CD8-positive, alpha-beta memory T cell (primary cell): Measurements from ENCODE around the gene PAX9. TPM values are rescaled to one million over a fixed set of nuclear protein-coding genes. Genes with fewer than 3 reads are reported as not detected.

Experiments used
- CTCF ChIA-PET: fragments of 350-600 bp; sonication (Branson Sonifier 250); formaldehyde crosslinking; loops from one replicate; lab custom pipeline; 2021; ENCODE audit warnings: antibody characterized with exemption; lab: Charles Lee
- POLR2A ChIA-PET: fragments of 350-600 bp; sonication (Branson Sonifier 250); formaldehyde crosslinking; loops from one replicate; lab custom pipeline; 2021; ENCODE audit warnings: antibody characterized with exemption; lab: Charles Lee
- DNase-seq, 5 donors: peaks; one replicate each; pipeline versions ENCODE4 v3.0.0 to v3.0.0-alpha.2; 2020 to 2022; ENCODE audit warnings: mixed read lengths in 1 of 5
- H3K27ac ChIP-seq: one replicate; pipeline ENCODE4 v1.7.0; 2013; ENCODE audit warnings: low read depth, mild to moderate bottlenecking, low read length, moderate library complexity
- H3K27me3 ChIP-seq: 2 replicates; pipeline ENCODE4 v1.7.0; 2013; ENCODE audit warnings: low read length, mild to moderate bottlenecking; ENCODE audit not compliant: insufficient read depth, poor library complexity, severe bottlenecking
- H3K36me3 ChIP-seq: 2 replicates; pipeline ENCODE4 v1.7.0; 2013; ENCODE audit warnings: mild to moderate bottlenecking, low read length, moderate library complexity; ENCODE audit not compliant: insufficient read depth
- H3K4me1 ChIP-seq: 2 replicates; pipeline ENCODE4 v1.7.0; 2013; ENCODE audit warnings: mild to moderate bottlenecking, low read length, moderate library complexity; ENCODE audit not compliant: insufficient read depth
- H3K4me3 ChIP-seq: 2 replicates; pipeline ENCODE4 v1.7.0; 2013; ENCODE audit warnings: mild to moderate bottlenecking, low read length
- H3K9me3 ChIP-seq: 2 replicates; pipeline ENCODE4 v1.7.0; 2013; ENCODE audit warnings: mild to moderate bottlenecking, low read length
- H3K27ac Mint-ChIP-seq, 8 donors: one replicate each; pipeline ENCODE4 v1.8.0; 2020 to 2021; ENCODE audit warnings: mixed read lengths in 8 of 8, mild to moderate bottlenecking in 6 of 8, inconsistent platforms in 3 of 8, moderate library complexity in 3 of 8
- H3K27me3 Mint-ChIP-seq, 2 donors: one replicate each; pipeline ENCODE4 v1.8.0; 2020 to 2021; ENCODE audit warnings: mixed read lengths in 2 of 2, mild to moderate bottlenecking in 1 of 2, moderate library complexity in 1 of 2
- H3K36me3 Mint-ChIP-seq, 3 donors: one replicate each; pipeline ENCODE4 v1.8.0; 2020 to 2021; ENCODE audit warnings: mixed read lengths in 3 of 3, inconsistent platforms in 1 of 3, mild to moderate bottlenecking in 1 of 3
- H3K4me1 Mint-ChIP-seq, 3 donors: one replicate each; pipeline ENCODE4 v1.8.0; 2020 to 2021; ENCODE audit warnings: mixed read lengths in 3 of 3, inconsistent platforms in 1 of 3, mild to moderate bottlenecking in 1 of 3
- H3K4me3 Mint-ChIP-seq, 7 donors: one replicate each; pipeline ENCODE4 v1.8.0; 2020 to 2021; ENCODE audit warnings: mixed read lengths in 7 of 7, mild to moderate bottlenecking in 6 of 7, moderate library complexity in 4 of 7, inconsistent platforms in 2 of 7
- H3K9me3 Mint-ChIP-seq, 5 donors: one replicate each; pipeline ENCODE4 v1.8.0; 2020 to 2022; ENCODE audit warnings: mixed read lengths in 5 of 5, mild to moderate bottlenecking in 3 of 5, moderate library complexity in 2 of 5, inconsistent platforms in 1 of 5
- polyA plus RNA-seq: library from polyadenylated mRNA; unstranded; fragments of 300-500 nt; fragmentation: Illumina TruSeq; gene quantifications from one replicate; pipeline ENCODE4 v1.2.3, GENCODE V29; 2021
- total RNA-seq, 2 experiments: library from RNA; stranded (reverse); gene quantifications; one replicate each; pipeline ENCODE4 v1.2.3, GENCODE V29; 2021

PAX9 gene
- total and polyA plus RNA-seq, 3 experiments from 2014 or later = not detected

DNA sequence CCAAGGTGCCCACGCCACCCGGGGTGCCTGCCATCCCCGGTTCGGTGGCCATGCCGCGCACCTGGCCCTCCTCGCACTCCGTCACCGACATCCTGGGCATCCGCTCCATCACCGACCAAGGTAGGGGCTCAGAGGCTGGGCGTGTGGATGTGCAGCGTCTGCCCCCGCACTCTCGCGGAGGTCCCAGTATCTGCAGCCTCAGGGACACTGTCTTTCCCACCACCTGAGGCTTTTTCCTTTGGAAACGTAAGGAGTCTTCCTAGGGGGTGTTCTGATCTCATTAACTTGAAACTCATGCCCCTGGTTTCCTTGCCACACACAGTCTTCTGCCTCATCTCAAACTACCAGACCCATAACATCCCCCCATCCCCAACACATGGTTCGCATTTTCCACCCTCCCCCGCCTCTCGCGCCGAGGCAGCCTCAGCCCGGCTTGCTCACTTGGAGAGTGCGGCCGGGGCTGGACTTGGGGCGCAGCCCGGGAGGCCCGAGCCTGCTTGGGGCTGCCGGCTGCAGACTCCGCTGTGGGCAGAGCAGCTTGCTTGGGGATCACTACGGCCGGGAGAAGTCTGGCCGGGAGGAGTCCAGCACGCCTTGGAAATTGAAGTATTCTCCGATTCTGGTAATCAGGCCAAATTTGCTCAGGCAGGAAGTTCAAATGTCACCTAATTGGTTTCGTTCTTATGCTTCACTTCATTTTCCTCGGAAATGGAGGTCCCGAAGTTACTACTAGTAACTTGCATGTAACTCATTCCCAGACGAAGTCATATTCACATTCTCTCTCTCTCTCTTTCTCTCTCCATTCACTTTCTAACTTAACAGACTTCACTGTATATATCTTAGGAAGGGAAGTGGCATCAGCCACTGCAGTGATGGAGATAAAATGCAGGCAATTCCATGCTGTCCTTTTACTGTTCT, 2.0 kb downstream of the PAX9 start:
- H3K27ac Mint-ChIP-seq = no peak overlapping the region
- CTCF ChIA-PET = no interaction called here

DNA sequence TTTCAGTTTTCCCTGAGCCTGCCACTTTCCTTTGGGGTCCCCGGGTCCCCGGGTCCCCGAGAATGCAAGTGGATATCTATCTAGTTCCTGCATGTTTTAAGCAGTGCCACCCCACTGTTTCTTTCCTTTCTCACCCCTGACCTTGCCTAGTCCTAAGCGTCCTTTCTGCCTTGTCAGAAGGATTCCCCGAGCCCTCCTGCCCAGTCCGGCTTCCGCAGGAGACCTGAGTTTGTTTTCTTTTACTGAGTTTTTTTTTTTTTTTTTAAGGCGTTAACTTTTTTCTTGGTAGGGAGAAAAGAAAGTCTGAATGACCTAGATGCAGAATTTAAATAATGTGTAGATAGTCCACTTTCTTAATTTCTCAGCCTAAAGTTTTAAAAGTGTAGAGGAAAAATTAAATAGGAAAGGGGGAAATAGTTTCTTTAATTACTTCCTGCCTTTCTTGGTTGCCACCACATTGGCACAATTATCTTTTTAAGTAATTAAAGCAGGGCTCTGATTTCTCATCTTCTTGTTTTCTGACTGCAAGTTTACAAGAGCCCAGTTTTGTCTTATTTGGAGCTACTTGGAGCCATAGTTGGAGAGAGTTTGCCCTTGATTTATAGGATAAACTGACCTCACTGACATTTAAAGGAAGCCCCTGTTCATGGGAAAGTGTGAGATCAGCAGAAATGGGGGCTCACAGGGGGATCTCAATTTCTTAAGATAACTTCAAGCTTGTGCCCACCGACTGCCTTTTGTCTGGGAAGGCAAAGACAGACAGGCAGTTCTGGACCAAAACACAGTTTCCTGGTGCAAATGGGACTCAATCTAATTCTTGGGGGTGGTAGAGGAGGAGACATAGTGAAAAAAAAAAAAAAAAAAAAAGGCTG, 2.9 kb downstream of the PAX9 start:
- H3K36me3 ChIP-seq = no peaks in the 10 kb centered on the region
- Mint-ChIP-seq H3K36me3 (peaks cover 0 to 4% (median 0%) of the 10 kb centered on the region in 3 donors), H3K4me3 (peak overlapping the region in 2 of 7 donors; percentile 23 to 35), H3K27ac (no peak overlapping the region), H3K9me3 (peaks cover 0 to 33% (median 14%) of the 10 kb centered on the region in 5 donors), H3K4me1 (peaks cover 18 to 40% (median 22%) of the 10 kb centered on the region in 3 donors), H3K27me3 (peaks cover 57 to 76% of the 10 kb centered on the region in 2 donors)
- no peak for DNase-seq
- ChIA-PET POLR2A (no interaction called here), CTCF (no interaction called here)
- H3K4me1 ChIP-seq = peaks cover 7% of the 10 kb centered on the region
- H3K27me3 ChIP-seq = peaks cover 29% of the 10 kb centered on the region
- no peak overlapping the region for H3K4me3 ChIP-seq
- H3K27ac ChIP-seq = no peak overlapping the region
- no peaks in the 10 kb centered on the region for H3K9me3 ChIP-seq

More for the DNA sequence above, 2.0 kb downstream of the PAX9 start:
- no peak for DNase-seq
- Histone ChIP-seq H3K27me3 (peaks cover 29% of the 10 kb centered on the region), H3K4me3 (no peak overlapping the region), H3K27ac (no peak overlapping the region), H3K36me3 (no peaks in the 10 kb centered on the region), H3K4me1 (peaks cover 7% of the 10 kb centered on the region), H3K9me3 (no peaks in the 10 kb centered on the region)
- H3K36me3 Mint-ChIP-seq = peaks cover 0 to 4% (median 0%) of the 10 kb centered on the region in 3 donors
- peaks cover 18 to 48% (median 27%) of the 10 kb centered on the region in 3 donors for H3K4me1 Mint-ChIP-seq
- peak overlapping the region in 4 of 7 donors; percentile 11 to 39 (median 36) for H3K4me3 Mint-ChIP-seq
- peaks cover 0 to 38% (median 17%) of the 10 kb centered on the region in 5 donors for H3K9me3 Mint-ChIP-seq
- H3K27me3 Mint-ChIP-seq = peaks cover 66 to 81% of the 10 kb centered on the region in 2 donors
- POLR2A ChIA-PET = no interaction called here

DNA sequence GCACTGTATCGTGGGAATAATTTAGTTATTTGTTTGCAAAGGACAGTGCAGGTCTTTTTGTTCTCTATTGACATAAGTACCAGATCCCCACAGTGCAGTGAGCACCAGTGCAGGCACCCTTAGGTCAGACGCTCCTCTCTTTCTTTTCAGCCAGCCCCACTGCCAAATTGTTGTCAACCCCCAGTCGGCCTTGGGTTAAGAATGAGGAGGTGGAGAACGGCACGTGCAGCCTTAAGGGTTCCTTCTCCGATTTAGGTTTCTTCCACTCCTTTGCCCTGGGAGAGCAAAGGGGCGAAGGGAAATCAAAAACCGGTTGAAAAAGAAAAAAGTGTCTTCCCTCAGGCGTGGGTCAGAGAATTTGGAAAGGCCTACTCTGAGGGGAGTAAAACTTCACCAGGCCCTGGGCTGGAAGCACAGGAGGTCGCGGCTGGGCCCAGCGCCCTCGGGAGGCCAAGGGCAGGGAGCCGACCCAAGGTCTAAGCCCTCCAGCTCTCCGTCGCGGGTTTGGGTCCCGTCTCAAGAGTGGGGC, 4.3 kb downstream of the PAX9 start:
- Histone ChIP-seq H3K36me3 (no peaks in the 10 kb centered on the region), H3K27me3 (peaks cover 29% of the 10 kb centered on the region), H3K4me1 (peaks cover 7% of the 10 kb centered on the region), H3K4me3 (no peak overlapping the region), H3K27ac (no peak overlapping the region), H3K9me3 (no peaks in the 10 kb centered on the region)
- H3K27me3 Mint-ChIP-seq = peaks cover 45 to 64% of the 10 kb centered on the region in 2 donors
- H3K4me1 Mint-ChIP-seq = peaks cover 18 to 38% (median 22%) of the 10 kb centered on the region in 3 donors
- CTCF ChIA-PET = no interaction called here
- no peak for DNase-seq
- no peak overlapping the region for H3K4me3 Mint-ChIP-seq
- peaks cover 0 to 23% (median 14%) of the 10 kb centered on the region in 5 donors for H3K9me3 Mint-ChIP-seq
- H3K27ac Mint-ChIP-seq = no peak overlapping the region
- POLR2A ChIA-PET = no interaction called here
- peaks cover 0 to 4% (median 0%) of the 10 kb centered on the region in 3 donors for H3K36me3 Mint-ChIP-seq

DNA sequence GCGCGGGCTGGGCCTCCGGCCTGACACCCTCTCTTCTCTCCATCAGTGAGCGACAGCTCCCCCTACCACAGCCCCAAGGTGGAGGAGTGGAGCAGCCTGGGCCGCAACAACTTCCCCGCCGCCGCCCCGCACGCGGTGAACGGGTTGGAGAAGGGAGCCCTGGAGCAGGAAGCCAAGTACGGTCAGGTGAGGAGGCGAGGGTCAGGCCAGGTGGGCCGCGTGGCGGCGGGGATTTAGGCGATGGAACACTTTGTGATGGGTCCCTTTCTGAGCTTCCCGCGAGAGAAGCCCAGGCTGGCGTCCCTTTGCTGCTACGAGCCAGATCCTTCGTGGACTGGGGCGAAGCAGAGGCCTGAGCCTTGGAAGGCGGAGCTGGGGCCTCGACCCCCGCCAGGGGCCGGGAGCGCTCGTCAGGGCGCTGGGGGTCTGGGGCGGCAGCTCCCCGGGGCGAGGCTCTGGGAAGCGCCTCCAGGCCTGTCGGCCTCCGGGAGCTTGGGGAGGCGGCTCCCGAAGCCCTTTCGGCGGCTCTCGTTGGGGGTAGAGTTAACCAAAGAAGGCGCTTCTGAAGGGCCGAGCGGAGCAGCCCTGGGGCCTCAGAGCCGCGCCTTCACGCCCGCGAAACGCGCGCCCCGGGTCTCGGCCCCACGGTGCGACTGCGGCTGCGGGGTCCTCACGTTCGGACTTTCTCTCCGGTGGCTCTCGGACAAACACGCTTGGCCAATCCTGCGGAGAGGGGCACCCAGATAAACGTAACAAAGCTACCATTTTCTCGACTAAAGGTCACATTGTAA, 5.0 kb downstream of the PAX9 start:
- Mint-ChIP-seq H3K9me3 (peaks cover 0 to 17% (median 14%) of the 10 kb centered on the region in 5 donors), H3K4me3 (no peak overlapping the region), H3K27me3 (peaks cover 40 to 61% of the 10 kb centered on the region in 2 donors), H3K27ac (no peak overlapping the region), H3K36me3 (peaks cover 0 to 4% (median 0%) of the 10 kb centered on the region in 3 donors), H3K4me1 (peaks cover 15 to 33% (median 17%) of the 10 kb centered on the region in 3 donors)
- peaks cover 24% of the 10 kb centered on the region for H3K27me3 ChIP-seq
- H3K9me3 ChIP-seq = no peaks in the 10 kb centered on the region
- H3K27ac ChIP-seq = no peak overlapping the region
- no peaks in the 10 kb centered on the region for H3K36me3 ChIP-seq
- H3K4me1 ChIP-seq = peaks cover 7% of the 10 kb centered on the region
- ChIA-PET POLR2A (no interaction called here), CTCF (no interaction called here)
- no peak for DNase-seq
- H3K4me3 ChIP-seq = no peak overlapping the region

DNA sequence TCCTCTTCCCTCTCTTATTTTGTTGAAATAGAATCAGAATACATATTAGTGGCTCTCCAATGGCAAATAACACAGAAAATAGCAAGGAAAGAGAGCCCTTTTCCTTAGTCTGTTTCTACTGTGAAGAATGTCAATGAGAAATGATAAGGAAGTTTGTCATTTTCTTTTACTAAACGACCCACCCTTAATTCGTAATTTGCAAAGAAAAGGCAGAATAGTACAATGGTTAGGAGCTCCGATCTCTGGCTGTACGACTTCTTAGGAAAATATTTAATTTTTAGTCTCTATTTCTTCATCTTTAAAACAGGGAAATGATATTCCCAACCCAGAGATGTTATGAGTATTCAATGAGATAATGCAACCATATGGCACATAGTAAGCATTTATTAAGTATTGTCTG, 6.0 kb downstream of the PAX9 start:
- Histone ChIP-seq H3K27me3 (peaks cover 22% of the 10 kb centered on the region), H3K9me3 (no peaks in the 10 kb centered on the region), H3K4me3 (no peak overlapping the region), H3K36me3 (no peaks in the 10 kb centered on the region), H3K27ac (no peak overlapping the region), H3K4me1 (peaks cover 7% of the 10 kb centered on the region)
- peaks cover 0 to 4% (median 0%) of the 10 kb centered on the region in 3 donors for H3K36me3 Mint-ChIP-seq
- DNase-seq = no peak
- ChIA-PET CTCF (no interaction called here), POLR2A (no interaction called here)
- no peak overlapping the region for H3K27ac Mint-ChIP-seq
- H3K9me3 Mint-ChIP-seq = peaks cover 0 to 16% (median 12%) of the 10 kb centered on the region in 5 donors
- H3K4me3 Mint-ChIP-seq = no peak overlapping the region
- H3K4me1 Mint-ChIP-seq = peaks cover 11 to 25% (median 12%) of the 10 kb centered on the region in 3 donors
- peaks cover 33 to 52% of the 10 kb centered on the region in 2 donors for H3K27me3 Mint-ChIP-seq

DNA sequence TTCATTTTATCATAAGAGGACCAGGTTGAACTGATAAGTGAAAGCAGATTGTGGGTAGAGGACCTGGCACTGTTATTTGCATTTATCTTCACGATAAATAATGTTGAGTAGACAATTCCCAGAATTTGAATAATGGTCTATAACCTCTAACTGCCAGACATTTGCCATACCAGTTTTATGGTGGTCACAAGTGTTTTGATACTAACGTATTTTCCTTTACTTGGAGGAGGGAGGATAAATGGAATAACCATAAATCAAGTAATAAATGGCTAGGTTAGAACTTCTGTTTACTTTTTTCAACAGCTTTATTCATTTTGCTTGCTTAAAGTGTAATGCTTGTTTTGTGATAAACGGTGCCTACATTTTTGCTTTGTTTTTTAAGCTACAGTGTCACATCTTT, 9.5 kb downstream of the PAX9 start:
- peaks cover 0 to 1% (median 0%) of the 10 kb centered on the region in 3 donors for H3K4me1 Mint-ChIP-seq
- CTCF ChIA-PET = no interaction called here
- no peaks in the 10 kb centered on the region for H3K4me1 ChIP-seq
- no peaks in the 10 kb centered on the region for H3K36me3 ChIP-seq
- no peak for DNase-seq
- peaks cover 0 to 7% (median 3%) of the 10 kb centered on the region in 5 donors for H3K9me3 Mint-ChIP-seq
- peaks cover 1% of the 10 kb centered on the region for H3K27me3 ChIP-seq
- POLR2A ChIA-PET = no interaction called here
- no peaks in the 10 kb centered on the region for H3K36me3 Mint-ChIP-seq
- H3K27me3 Mint-ChIP-seq = peaks cover 11 to 31% of the 10 kb centered on the region in 2 donors
- no peak overlapping the region for H3K27ac ChIP-seq
- no peaks in the 10 kb centered on the region for H3K9me3 ChIP-seq
- no peak overlapping the region for H3K27ac Mint-ChIP-seq
- H3K4me3 ChIP-seq = no peak overlapping the region
- no peak overlapping the region for H3K4me3 Mint-ChIP-seq

DNA sequence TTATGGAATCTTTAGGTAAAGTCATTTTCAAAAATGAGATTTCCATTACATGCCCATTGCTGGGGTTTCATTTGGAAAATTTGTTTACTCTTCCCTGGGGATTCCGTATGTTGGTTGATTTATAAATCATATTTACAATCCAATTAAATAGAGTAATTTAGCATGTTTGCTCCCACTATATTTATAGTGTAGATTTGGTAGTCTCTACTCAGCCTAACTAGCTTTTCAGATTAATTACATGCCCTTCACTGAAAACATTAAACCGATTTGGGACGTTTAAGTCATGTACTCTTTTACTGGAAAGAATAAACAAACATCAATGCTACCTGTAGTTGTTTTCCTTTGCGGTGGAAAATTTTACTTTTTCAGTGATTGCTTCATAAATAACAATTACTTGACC, 10.4 kb downstream of the PAX9 start:
- Mint-ChIP-seq H3K27me3 (peaks cover 10 to 31% of the 10 kb centered on the region in 2 donors), H3K36me3 (no peaks in the 10 kb centered on the region), H3K27ac (no peak overlapping the region), H3K4me3 (no peak overlapping the region), H3K9me3 (peaks cover 0 to 7% (median 4%) of the 10 kb centered on the region in 5 donors), H3K4me1 (peaks cover 0 to 1% (median 0%) of the 10 kb centered on the region in 3 donors)
- Histone ChIP-seq H3K9me3 (no peaks in the 10 kb centered on the region), H3K4me3 (no peak overlapping the region), H3K27me3 (no peaks in the 10 kb centered on the region), H3K36me3 (no peaks in the 10 kb centered on the region), H3K27ac (no peak overlapping the region), H3K4me1 (no peaks in the 10 kb centered on the region)
- no peak for DNase-seq
- POLR2A ChIA-PET = no interaction called here
- CTCF ChIA-PET = no interaction called here
